ENCODE measurements around the gene STARD4. TPM values are rescaled to one million over a fixed set of nuclear protein-coding genes. Genes with fewer than 3 reads are reported as not detected.

Gene STARD4
- total RNA-seq, 4 donors from 2014 or later: 15.3 to 35.1 (median 27.1) TPM

DNA sequence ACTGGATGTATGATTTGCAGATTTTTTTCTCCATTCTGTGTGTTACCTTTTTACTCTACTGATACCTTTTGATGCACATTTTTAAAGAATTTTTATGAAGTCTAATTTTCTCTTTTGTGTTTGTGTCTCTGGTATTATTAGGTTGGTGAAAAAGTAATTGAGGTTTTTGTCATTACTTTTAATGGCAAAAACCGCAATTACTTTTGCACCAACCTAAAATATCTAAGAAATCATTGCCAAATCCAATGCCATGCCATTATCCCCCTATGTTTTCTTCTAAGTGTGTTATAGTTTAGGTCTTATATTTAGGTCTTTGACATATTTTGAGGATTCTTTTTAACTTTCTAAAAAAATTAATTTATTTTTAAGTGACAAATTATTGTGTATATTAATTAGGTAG is 43.4 kb upstream of the STARD4 start:
- Histone ChIP-seq H3K27me3 (no peaks in the 10 kb centered on the region), H3K4me3 (replicated peaks in 1 of 3) (no peak overlapping the region), H3K9me3 (no peaks in the 10 kb centered on the region), H3K36me3 (no peaks in the 10 kb centered on the region), H3K27ac (no peak overlapping the region), H3K4me1 (no peaks in the 10 kb centered on the region)
- no peak for DNase-seq
- 94 to 97% methylated on average over 1 of the region's 1 CpG for WGBS, 2 donors
- TF ChIP-seq POLR2A (IDR thresholded peaks at IDR 0.05): no peak
- intact Hi-C loops (cut with DNase I): loop anchor here (10.0 kb wide), 1 partner anchor 199 kb away; the partner anchor contains the start of gene NREP

DNA sequence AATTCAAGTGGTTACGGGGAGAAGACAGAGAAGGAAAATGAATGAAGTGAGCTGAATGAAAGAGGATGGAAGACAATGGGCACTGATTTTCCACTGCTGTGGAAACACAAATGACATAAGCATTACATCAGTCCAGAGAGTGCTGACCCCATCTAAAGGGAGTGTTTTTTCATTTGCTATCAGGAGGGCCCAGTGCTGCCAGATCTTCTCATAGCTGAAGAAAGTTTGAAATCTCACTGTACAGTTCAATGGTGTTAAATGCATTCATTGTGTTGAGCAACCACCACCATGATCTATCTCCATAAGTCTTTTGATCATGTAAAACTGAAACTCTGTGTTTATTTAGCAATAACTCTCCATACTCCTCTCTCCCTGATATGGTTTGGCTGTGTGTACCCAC is 41.5 kb upstream of the STARD4 start:
- Histone ChIP-seq H3K27ac (no peak overlapping the region), H3K27me3 (no peaks in the 10 kb centered on the region), H3K4me3 (replicated peaks in 1 of 3) (no peak overlapping the region), H3K4me1 (no peaks in the 10 kb centered on the region), H3K9me3 (no peaks in the 10 kb centered on the region), H3K36me3 (no peaks in the 10 kb centered on the region)
- WGBS, 2 donors: 0 to 44% methylated on average over 1 of the region's 1 CpG
- TF ChIP-seq, protein P1, sequence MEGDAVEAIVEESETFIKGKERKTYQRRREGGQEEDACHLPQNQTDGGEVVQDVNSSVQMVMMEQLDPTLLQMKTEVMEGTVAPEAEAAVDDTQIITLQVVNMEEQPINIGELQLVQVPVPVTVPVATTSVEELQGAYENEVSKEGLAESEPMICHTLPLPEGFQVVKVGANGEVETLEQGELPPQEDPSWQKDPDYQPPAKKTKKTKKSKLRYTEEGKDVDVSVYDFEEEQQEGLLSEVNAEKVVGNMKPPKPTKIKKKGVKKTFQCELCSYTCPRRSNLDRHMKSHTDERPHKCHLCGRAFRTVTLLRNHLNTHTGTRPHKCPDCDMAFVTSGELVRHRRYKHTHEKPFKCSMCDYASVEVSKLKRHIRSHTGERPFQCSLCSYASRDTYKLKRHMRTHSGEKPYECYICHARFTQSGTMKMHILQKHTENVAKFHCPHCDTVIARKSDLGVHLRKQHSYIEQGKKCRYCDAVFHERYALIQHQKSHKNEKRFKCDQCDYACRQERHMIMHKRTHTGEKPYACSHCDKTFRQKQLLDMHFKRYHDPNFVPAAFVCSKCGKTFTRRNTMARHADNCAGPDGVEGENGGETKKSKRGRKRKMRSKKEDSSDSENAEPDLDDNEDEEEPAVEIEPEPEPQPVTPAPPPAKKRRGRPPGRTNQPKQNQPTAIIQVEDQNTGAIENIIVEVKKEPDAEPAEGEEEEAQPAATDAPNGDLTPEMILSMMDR (IDR thresholded peaks at IDR 0.05): no peak
- TF ChIP-seq POLR2A (IDR thresholded peaks at IDR 0.05): no peak
- no peak for DNase-seq
- intact Hi-C loops (cut with DNase I): loop anchor here (5.0 to 10.0 kb wide), 2 partner anchors 201 to 593 kb away; partner anchors contain the start of gene NREP

DNA sequence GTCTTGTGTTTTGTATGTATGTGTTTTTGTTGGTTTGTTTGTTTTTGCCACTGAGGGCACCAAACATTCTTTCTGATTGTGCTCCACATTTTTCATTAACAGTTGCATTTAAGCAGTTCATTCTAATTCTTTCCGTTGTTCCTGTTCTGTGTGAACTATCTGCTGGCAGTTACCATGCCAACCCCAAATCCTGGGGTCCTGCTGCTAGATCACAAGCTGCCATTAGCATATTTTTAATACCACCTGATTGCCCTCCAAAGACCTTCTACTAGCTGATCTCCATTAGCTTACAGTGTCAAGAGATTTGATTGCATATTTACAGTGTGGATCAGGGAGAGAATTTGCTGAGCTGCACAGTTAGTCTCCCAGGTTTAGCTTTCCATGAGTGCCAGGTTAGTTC is 40.6 kb upstream of the STARD4 start:
- intact Hi-C loops (cut with DNase I): loop anchor here (5.0 to 10.0 kb wide), 2 partner anchors 202 to 594 kb away; partner anchors contain the start of gene NREP
- H3K27me3 ChIP-seq: no peaks in the 10 kb centered on the region
- peaks cover 0 to 3% of the 10 kb centered on the region in 2 donors for H3K4me1 ChIP-seq
- no peak for DNase-seq
- TF ChIP-seq POLR2A (IDR thresholded peaks at IDR 0.05): no peak
- TF ChIP-seq, protein P1 (IDR thresholded peaks at IDR 0.05): no peak
- H3K27ac ChIP-seq: no peak overlapping the region
- H3K4me3 ChIP-seq (replicated peaks in 1 of 3): no peak overlapping the region
- 95 to 96% methylated on average over 1 of the region's 1 CpG for WGBS, 2 donors
- H3K9me3 ChIP-seq: no peaks in the 10 kb centered on the region
- H3K36me3 ChIP-seq: no peaks in the 10 kb centered on the region

DNA sequence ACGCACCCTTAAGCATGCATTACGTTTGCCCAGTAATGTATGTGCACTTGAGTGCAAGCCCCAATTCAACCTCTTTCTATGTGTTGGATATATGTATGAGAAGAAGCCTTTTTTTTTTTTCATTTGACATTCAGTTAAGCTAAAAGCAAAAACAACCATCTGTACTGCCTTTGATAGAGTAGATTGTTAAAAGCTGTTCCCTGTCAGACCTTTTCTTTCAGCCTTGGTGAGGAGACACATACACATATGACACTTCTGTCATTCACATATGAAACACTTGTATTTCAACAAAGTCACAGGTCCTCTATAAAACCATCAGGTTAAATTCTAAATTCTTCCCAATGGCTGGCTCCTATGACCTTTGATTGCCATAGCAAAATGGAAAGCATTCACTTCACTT is 40.2 kb upstream of the STARD4 start:
- peaks cover 0 to 3% of the 10 kb centered on the region in 2 donors for H3K4me1 ChIP-seq
- no peak overlapping the region for H3K4me3 ChIP-seq (replicated peaks in 1 of 3)
- TF ChIP-seq POLR2A (IDR thresholded peaks at IDR 0.05): no peak
- TF ChIP-seq, protein P1 (IDR thresholded peaks at IDR 0.05): no peak
- DNase-seq: no peak
- H3K27ac ChIP-seq: no peak overlapping the region
- WGBS, 2 donors: 75 to 88% methylated on average over 2 of the region's 2 CpGs
- intact Hi-C loops (cut with DNase I): loop anchor here (5.0 to 10.0 kb wide), 2 partner anchors 202 to 595 kb away; partner anchors contain the start of gene NREP
- H3K27me3 ChIP-seq: no peaks in the 10 kb centered on the region
- H3K36me3 ChIP-seq: no peaks in the 10 kb centered on the region
- no peaks in the 10 kb centered on the region for H3K9me3 ChIP-seq

DNA sequence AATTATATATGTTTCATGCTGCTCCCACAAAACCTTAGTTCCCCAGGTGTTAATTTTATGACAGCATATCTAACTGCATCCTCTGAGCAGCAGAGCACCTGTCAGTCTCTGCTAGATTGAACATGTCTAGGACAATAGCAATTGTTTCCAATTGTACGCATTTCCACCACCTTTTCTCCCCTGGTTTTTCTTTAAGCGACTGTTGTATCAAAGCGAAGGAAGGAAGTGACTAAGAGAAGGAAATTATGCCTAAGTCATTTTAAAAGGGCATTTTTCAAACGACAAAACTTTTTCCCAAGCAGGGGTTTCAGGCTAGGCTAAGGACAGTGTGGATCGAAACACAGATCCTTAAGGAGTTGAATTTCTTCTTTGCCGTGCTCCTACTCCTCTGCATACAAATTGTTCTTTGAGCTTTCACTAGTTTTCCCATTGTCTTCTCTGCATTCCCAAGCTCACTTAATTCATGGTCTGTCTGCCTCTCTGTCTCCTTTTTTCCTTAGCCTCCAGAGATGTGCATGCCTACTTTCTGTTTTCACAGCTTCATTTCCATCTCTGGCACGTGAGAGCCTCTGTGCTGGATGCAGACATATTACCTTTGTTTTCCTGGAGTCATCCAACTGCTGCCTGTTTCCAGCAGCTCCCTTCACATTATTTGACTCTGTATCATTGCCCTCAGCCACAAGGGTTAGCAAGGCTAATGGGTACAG is 39.4 kb upstream of the STARD4 start:
- no peak overlapping the region for H3K4me3 ChIP-seq (replicated peaks in 1 of 3)
- no peaks in the 10 kb centered on the region for H3K36me3 ChIP-seq
- no peaks in the 10 kb centered on the region for H3K27me3 ChIP-seq
- intact Hi-C loops (cut with DNase I): loop anchor here (5.0 to 10.0 kb wide), 2 partner anchors 203 to 596 kb away; partner anchors contain the start of gene NREP
- no peaks in the 10 kb centered on the region for H3K9me3 ChIP-seq
- DNase-seq: no peak
- WGBS, 2 donors: 62 to 72% methylated on average over 7 of the region's 7 CpGs
- H3K27ac ChIP-seq: no peak overlapping the region
- H3K4me1 ChIP-seq: peaks cover 0 to 3% of the 10 kb centered on the region in 2 donors
- TF ChIP-seq, protein P1 (IDR thresholded peaks at IDR 0.05): no peak
- no peak for TF ChIP-seq POLR2A (IDR thresholded peaks at IDR 0.05)

Measured in thyroid gland (tissue), 4 donors.